Renal pelvis (tissue), 4 donors: ENCODE results near the gene ADAMTS2. TPM values are rescaled to one million over a fixed set of nuclear protein-coding genes. Genes with fewer than 3 reads are reported as not detected.
"Not testable (repeated sequence)": the region's sequence is repeated elsewhere in the genome, so short reads cannot be mapped to it uniquely, and the experiment has no call there.

ENCODE experiments used
- DNase-seq: peaks from one replicate; pipeline ENCODE4 v3.0.0-alpha.2; 2013
- polyA plus RNA-seq, 3 donors: library from polyadenylated mRNA; unstranded; fragments of 120-200 nt; gene quantifications; one replicate each; pipeline ENCODE4 v1.2.1, GENCODE V29; 2013; ENCODE audit not compliant: insufficient read length in 3 of 3

Gene ADAMTS2
- polyA plus RNA-seq, 3 donors = 10.6 to 11.7 (median 11.3) TPM

- DNase-seq = no peak
These were observed 125.3 kb downstream of the ADAMTS2 start for GRCh38 chr5:179219661-179220620.

- no peak for DNase-seq
These were observed 126.3 kb downstream of the ADAMTS2 start for GRCh38 chr5:179218943-179219330.

GRCh38 chr5:179217956-179218942 is 127.0 kb downstream of the ADAMTS2 start:
- DNase-seq = no peak

- DNase-seq = no peak
These were observed 127.9 kb downstream of the ADAMTS2 start for GRCh38 chr5:179217356-179217755.

GRCh38 chr5:179216381-179216780 is 128.9 kb downstream of the ADAMTS2 start:
- DNase-seq = not testable (repeated sequence)

- DNase-seq = no peak
These were observed 129.7 kb downstream of the ADAMTS2 start for GRCh38 chr5:179215576-179215975.

- DNase-seq = no peak
These were observed 130.6 kb downstream of the ADAMTS2 start for GRCh38 chr5:179214678-179215077.

- no peak for DNase-seq
These were observed 132.4 kb downstream of the ADAMTS2 start for GRCh38 chr5:179212870-179213269.

GRCh38 chr5:179211631-179212030 is 133.6 kb downstream of the ADAMTS2 start:
- no peak for DNase-seq

- DNase-seq = no peak
These were observed 134.2 kb downstream of the ADAMTS2 start for GRCh38 chr5:179211068-179211467.

- no peak for DNase-seq
These were observed 134.8 kb downstream of the ADAMTS2 start for GRCh38 chr5:179210478-179210877.

GRCh38 chr5:179209359-179210150 is 135.7 kb downstream of the ADAMTS2 start:
- no peak for DNase-seq

GRCh38 chr5:179208706-179209358 is 136.4 kb downstream of the ADAMTS2 start:
- no peak for DNase-seq

GRCh38 chr5:179207920-179208705 is 137.1 kb downstream of the ADAMTS2 start:
- DNase-seq = no peak

- no peak for DNase-seq
These were observed 137.8 kb downstream of the ADAMTS2 start for GRCh38 chr5:179207470-179207869.

- DNase-seq = no peak
These were observed 138.9 kb downstream of the ADAMTS2 start for GRCh38 chr5:179206366-179206765.

GRCh38 chr5:179205277-179205676 is 140.0 kb downstream of the ADAMTS2 start:
- DNase-seq = no peak

GRCh38 chr5:179204572-179204971 is 140.7 kb downstream of the ADAMTS2 start:
- DNase-seq = no peak

- no peak for DNase-seq
These were observed 142.0 kb downstream of the ADAMTS2 start for GRCh38 chr5:179203248-179203647.

- no peak for DNase-seq
These were observed 143.3 kb downstream of the ADAMTS2 start for GRCh38 chr5:179201986-179202385.
